GF-D8 (cell line): ENCODE measurements around the gene NT5DC2.
"Not testable (repeated sequence)": the region's sequence is repeated elsewhere in the genome, so short reads cannot be mapped to it uniquely, and the experiment has no call there.

Experiments
- DNase-seq: peaks from one replicate; lab custom pipeline; 2025; lab: John Stamatoyannopoulos, UW

The NT5DC2 gene

DNA sequence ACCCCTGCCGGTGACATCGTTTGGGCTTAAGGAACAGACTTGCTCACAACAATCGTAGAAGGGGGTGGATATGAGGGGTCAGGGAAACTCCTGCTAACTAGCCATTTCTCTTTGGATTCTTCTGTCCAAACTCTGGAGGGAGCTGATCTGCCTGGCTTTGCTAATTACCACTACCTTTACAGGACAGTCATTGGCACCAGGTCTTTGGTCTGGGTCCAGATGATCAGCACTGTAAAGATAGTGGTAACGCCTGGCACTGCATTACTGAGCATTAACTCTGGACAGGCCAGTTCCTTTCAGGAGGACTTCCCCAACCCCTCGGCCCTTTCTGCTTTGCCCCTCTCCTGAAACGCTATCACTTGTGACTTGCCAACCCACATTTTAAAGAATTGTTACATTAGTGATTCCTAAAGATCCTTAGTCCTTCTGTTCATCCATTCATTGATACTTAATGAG, 3.5 kb upstream of the NT5DC2 start:
- DNase-seq: no peak

DNA sequence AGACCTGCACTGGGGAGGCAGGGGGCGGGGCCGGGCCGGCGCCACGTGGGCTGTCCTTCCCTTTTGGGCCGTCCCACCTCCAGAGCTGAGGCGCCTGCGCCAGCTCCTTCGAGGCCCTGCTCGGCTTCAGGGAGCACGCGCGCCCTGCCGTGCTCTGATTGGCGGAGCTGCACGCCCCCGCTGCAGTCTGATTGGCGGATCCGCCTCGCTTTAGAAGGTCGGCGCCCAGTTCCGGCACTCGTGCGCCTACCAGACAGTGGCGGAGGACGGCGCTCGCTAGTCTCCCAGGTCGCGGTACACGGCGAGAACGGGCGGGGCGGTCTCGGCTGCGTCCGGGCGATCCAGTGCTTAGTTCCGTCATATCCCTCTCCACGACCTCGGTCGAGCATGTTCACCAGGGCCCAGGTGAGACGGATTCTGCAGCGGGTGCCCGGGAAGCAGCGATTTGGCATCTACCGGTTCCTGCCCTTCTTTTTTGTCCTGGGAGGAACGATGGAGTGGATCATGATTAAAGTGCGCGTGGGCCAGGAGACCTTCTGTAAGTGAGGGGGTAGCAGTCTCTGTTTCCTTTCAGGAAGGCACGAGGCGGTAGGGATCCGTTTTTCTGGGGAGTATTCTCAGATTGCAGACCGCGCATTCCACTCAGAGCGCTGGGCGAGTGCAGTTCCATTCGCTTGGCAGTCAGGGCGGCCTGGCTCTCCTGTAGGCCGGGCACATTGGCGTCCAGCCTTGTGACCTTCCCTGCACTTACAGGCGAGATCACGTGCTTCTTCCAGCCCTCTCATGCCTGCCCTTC, 2.9 kb upstream of the NT5DC2 start, which contains the start of gene UQCC5:
Gene UQCC5 (plus strand): TSS at position 237 of the 796 bp plus-strand sequence. CDS start 151 bp downstream, at position 388.
- DNase-seq: peak; percentile 94

DNA sequence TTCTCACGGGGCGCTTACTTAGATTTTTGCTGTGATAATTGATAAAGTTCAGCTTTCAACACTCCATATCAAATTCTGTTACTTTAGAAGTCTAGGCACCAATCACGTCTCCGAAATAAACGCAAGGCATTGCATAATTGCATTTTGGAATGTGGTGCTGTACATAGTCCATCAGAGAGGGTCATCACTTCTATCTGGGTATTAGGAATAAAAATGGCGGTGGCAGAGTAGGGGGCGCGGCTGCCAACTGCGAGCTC, 2.4 kb upstream of the NT5DC2 start:
- no peak for DNase-seq

- DNase-seq: no peak
Measured at GRCh38 chr3:52535411-52536111, 1.9 kb upstream of the NT5DC2 start.

DNA sequence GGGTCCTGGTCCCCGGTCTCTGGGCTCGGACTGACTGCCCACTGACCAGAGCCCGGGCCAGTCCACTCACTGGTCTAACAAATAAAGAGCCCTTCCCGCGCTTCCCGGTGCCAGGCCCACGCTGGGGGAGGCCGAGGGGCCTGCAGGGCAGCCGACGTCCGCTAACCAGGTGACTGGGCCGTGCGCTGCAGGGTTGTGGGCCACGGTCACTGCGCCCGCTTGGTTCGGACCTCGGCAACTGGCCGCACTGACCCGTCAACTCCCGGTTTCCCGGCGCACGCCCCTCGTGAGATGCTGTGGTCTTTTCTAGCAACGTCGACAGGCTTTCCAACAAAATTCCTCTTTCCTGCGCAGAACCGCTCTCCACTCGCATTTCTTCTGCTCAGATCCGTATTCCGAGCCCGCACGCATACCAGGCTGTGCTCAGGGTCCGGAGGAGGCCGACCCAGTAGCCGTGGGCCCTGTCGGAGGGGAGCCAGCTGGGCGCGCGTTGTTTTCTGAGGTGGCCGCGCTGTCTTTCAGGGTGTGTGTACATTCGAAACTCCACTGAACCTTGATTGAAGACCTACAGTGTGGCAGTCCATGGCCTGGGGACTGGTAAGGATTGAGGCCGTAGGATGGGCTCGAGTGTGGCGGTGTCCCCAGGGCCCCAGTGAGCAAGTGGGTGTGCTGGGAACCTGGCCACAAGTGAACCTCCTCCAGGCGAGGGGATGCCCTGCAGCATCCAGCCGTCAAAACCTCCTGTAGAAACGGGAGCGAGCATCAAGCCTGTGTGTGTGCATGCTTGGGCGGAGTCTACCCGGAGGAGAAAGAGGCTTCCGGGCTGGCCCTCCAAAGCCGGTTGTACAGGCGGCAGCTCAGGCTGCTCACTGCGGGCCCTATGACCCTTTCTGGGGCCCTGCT, 875 bp upstream of the NT5DC2 start:
- DNase-seq: no peak

DNA sequence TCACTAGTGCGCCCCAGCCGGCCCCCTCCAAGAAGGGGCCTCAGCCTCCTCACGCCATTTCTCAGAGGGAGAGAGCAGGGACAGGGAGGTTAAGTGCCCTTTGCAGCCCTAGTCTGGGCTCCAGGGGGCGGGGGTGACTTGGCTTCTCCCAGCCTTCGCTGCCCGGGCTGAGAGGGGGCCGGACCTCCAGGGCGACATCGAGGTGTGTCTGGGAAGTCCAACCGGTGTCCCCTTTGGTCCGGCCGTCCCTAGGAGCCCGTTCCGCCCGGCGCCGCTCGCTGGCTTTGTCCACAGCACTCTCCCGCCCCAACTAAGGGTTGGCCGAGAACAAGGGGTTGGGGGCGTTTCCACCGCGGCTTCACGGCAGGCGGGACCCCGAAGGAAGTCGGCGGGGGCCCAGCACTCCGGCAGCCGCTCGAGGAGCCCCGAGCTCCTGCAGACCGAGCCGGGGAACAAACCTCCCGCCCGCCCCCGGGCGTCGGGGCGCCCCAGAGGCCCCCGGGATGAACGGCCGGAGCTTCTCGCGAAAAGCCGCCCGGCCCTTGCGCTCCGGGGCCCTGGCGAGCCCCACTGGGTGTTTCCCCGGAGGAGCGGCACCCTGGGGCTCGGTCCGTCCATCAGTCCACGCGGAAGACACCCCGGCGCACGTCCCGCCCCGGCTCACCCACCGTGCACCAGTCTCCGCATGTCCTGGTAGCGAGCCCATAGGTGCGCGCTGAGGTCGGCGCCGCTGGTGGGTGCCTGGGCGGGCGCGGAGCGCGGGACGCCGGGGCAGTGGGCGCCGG, 627 bp downstream of the NT5DC2 start:
- DNase-seq: no peak

- no peak for DNase-seq
Measured at GRCh38 chr3:52532517-52532837, 1.2 kb downstream of the NT5DC2 start.

DNA sequence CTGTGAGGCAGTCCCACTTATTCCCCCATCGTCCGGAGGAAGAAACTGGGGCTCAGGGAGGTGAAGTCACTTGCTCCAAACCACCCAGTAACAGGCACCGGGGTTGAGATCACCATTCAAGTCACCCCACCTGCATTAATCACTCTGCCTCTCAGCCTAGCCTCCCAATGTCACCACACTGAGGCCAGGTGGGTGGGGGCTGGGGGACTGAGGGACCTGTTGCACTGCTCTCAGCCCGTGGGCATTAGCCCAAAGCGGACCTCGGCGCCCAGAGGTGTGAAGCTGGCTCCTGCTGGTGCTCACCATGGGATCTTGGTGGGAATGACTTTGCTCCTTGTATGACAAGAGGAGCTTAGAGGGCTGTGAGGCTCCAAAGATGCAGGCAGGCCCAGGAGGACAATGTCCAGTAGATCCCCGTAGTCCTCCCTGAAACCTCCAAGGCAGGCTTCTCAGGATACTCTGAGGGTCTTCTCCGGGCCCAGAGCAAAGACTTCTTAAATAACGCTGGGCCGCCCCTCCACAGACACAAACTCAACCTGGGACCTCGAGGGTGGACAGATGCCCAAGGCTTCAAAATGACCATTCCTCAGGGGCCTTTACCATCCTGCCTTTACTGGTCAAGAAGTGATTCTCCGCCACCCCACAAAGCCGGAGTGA, 1.7 kb downstream of the NT5DC2 start:
- DNase-seq: no peak

DNA sequence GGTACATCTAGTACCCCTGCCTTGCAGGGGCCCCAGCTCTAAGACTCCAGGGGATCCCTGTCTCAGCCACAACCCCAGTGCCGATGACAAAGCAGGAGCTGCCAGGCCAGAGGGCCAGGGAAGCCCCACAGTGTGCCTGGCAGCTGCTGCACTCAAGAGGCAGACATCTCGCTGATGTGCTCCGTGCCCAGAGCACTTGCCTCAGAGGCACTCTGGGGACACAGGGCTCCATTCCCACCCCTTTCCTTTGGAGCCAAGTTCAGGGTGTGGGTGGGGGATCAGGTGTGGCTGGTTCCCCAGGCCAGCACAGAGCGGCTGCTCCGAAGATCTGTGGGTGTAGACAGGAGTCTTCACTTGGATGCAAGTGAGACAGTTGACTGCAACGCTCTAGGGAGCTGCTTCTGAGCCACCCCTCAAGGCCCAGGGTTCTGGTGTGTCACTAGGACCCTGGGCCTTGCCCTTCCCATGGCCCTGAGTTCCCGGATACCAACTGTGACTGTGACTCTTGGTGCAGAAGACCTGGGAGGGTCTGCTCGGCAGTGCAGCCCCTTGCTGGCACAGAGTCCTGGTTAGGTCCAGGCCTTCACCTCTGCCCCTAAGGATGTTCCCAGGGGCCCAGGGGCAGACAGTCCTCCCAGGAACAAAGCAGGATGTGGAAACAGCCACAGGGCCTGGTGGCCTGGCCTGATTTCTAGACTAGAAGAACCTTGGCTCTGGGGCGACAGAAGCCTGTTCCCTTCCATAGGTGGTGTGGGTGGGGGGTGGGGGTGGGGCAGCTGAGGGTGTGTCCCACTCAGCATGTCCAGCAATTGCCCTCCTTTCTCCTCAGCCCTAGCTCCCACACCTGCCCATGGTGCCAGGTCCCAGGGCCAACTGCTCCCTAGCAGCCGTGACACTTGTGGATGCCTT, 2.5 kb downstream of the NT5DC2 start:
- DNase-seq: no peak

DNA sequence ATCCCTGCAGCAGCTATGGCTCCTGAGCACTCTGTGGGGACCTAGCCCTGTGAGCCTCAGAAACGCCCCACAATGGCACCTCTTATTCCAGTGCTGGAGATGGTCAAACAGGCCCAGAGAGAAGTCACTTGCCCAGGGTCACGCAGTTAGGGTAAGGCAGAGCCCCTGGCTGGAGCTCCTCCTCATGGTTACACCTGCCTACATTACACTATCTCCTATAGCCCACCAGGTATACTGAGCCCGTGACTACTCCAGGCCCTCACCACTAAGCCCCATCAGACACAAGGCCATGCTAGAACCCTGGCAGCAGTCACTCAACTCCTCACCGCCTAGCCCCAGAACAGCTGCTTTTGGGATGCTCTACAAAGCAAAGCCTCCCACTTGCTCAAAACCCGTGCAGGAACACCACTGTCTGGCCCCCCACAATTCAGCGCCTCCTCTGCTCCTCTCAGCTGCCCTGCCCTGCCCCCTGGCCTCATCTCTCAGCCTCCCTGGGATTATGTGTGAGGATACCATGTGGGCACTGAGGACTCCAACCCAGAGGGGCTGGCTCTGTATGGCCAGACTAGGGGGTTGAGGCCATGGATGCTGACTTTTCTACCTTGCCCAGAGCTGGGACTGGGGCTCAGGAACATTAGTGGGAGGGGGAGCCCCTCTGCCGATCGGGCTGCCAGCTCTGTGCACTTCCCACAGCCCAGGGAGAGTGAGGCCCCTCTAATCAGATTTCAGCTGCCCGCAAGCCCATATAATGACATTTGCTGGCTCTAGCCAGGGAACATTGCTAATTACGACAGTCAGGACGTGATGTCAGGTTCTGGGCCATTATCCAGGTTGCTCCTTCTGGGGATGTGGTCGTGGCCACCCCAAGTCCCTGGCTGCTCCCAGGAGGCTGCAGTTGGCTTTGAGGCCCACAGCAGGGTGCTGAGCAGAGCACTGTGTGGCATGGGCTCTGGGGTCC, 4.0 kb downstream of the NT5DC2 start:
- peak; percentile 15 for DNase-seq

- no peak for DNase-seq
Measured at GRCh38 chr3:52528586-52529375, 4.9 kb downstream of the NT5DC2 start.

- DNase-seq: no peak
Measured at GRCh38 chr3:52527732-52528585, 5.7 kb downstream of the NT5DC2 start.

- no peak for DNase-seq
Measured at GRCh38 chr3:52527039-52527731, 6.5 kb downstream of the NT5DC2 start.

- DNase-seq: not testable (repeated sequence)
Measured at GRCh38 chr3:52526671-52527038, 7.0 kb downstream of the NT5DC2 start.

GRCh38 chr3:52525680-52526561, 7.7 kb downstream of the NT5DC2 start:
- DNase-seq: no peak
